HG03175 (cell line): ENCODE data around the gene LAIR2.
A peak's percentile ranks its signal among the peaks of the same experiment; 100 is the strongest.
"Not testable (repeated sequence)": the region's sequence is repeated elsewhere in the genome, so short reads cannot be mapped to it uniquely, and the experiment has no call there.

ENCODE experiments used
- ATAC-seq: cut with Tn5 transposase; IDR thresholded peaks from one replicate; pipeline ENCODE4 v1.9.1; 2021; ENCODE audit warnings: mild to moderate bottlenecking, moderate library complexity; ENCODE audit not compliant: unreplicated experiment

Gene LAIR2

DNA sequence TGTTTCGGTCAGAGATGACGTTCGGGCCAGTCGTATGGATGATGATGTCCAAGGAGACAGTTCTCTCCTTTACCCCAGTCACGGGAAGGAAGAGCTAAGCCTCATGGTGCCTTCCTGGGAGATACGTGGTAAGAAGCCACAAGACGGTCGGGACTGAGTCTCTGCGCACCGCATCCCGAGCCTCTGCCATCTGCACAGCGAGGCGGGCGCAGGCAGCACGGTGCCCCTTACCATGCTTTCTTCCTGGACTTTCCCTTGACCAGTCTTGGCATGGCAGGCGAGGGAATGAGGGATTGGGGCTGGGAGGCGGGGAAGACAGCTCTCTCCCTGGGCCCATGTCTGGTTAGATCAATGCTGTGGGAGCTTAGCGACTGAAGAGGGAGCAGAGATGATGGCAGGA, 10.1 kb upstream of the LAIR2 start:
- ATAC-seq: no peak

GRCh38 chr19:54493056-54493455, 9.6 kb upstream of the LAIR2 start:
- not testable (repeated sequence) for ATAC-seq

GRCh38 chr19:54493967-54494585, 8.6 kb upstream of the LAIR2 start:
- ATAC-seq: no peak

GRCh38 chr19:54495284-54495683, 7.3 kb upstream of the LAIR2 start:
- ATAC-seq: not testable (repeated sequence)

DNA sequence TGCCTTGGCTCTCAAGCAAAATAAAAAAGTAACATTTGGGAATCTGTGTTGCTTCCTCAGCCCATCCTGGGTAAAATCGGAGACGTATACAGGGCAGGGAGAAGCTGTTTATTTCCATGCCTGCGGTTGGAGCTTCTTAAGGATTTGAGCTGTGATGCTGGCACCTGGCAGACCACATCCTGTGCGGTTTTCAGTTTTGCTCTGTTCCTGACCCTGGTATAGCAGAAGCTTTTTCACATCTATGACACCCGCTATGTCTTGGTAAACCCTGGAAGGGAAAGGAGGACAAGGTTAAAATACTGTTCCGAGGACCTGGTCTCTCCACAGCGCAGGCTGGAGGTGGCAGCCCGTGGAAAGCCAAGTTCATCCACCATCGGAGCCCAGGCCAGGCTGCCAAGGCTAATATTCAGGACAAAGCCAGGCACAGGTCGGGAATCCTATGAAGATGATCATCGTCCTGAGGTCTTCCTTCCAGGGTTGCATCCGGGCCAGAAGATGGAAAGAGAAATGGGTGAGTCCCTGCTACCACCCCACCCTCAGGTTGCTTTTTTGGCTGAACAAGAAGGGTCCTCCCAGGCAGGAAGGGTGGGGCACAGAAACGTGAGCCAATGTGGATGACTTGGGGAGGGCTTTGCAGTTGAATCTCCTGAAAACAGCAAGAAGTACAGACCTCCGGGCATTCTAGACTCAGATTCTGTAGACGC, 4.7 kb upstream of the LAIR2 start:
- not testable (repeated sequence) for ATAC-seq

GRCh38 chr19:54498451-54498772, 4.2 kb upstream of the LAIR2 start:
- not testable (repeated sequence) for ATAC-seq

- not testable (repeated sequence) for ATAC-seq
Observed at GRCh38 chr19:54505542-54505941, 2.9 kb downstream of the LAIR2 start.

- ATAC-seq: no peak
Observed at GRCh38 chr19:54506079-54506478, 3.4 kb downstream of the LAIR2 start.

DNA sequence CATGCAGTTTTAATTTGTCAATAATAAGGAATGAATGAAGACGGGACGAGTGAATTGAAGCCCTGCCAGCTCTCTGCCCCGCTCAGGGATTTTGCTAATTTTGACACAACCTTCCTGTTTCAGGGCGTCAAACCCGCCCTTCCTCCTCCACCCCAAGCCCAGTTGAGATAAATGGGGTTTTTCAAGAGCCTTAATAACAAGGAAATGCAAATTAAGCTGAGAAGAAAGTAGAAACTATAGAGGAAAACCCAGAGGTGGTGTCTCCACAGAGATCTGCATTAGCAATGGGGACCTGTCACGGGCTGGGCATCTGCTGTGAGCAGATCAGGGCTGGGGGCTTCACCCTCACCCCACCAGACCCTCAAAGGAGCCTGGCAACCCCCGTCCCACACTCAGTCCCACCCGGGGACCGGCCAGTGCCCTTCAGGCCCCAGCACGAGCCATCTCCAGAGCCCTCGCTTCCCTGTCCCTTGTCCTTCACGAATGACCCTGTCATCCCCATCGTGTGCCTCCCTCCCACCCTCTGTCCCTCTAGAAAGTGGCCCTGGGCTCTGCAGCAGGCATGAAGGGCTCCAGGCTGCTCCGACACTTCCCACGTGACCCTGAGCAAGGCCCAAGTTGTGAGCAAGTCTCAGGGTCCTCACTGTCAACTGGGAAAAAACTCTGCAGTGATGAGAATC, 4.5 kb downstream of the LAIR2 start:
- not testable (repeated sequence) for ATAC-seq

GRCh38 chr19:54507824-54508223, 5.2 kb downstream of the LAIR2 start:
- no peak for ATAC-seq

DNA sequence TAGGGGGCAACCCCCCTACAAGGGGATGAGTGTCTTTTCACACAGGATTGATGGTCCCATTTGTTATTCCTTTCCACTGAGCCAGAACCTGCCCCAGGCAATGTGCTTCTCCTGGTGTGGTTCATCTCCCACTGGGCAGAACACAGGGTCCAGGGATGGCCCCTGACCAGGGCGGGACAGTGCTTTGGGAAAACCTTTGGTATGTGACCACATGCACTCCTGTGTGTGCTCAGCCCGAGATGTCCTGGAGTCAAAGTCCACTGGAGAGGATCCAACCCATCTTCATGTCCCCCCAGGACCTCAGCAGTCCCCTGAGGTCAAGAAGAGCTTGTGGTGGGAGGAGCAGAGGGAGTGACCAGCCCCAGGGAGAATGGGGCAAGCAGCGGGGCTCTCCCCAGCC, 5.9 kb downstream of the LAIR2 start:
- not testable (repeated sequence) for ATAC-seq

GRCh38 chr19:54509200-54509940, 6.7 kb downstream of the LAIR2 start:
- not testable (repeated sequence) for ATAC-seq

DNA sequence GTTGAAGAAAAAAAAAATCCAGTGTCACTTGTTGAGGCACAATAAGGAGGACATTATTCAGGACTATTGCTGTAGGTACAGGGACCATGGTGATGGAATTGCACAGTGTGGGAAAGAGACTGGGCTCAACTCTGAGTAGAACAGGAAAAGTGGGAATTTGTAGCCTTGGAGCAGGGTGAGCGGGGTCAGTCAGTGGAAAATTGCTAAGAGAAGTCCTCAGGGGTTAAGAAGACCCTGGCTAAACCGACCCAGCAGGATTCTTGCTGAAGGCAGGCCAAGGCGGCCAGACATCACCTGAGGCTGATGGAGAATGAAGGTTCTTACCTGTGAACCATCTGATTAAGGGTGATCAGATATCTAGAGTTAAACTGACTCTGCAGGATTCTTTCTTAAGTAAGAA, 12.5 kb downstream of the LAIR2 start:
- ATAC-seq: no peak

DNA sequence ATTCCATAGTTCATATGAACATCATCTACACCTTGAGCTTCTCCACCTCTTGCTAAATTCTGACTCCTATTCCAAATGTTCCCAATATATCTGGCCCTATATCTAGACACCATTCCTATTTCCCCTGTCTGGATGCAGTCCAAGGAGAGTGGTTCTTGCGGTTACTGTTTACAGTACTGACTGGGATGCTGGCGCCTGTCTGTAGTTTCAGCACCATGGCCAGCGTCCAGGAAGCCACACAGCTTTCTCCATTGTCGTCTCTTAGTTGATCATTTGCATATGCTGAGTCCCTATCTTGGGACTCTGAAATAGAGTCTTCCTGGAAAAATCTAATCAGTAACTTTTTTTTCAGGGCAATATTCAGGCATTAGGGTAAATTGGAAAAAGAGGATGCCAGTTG, 14.9 kb downstream of the LAIR2 start:
- peak; percentile 33 for ATAC-seq

DNA sequence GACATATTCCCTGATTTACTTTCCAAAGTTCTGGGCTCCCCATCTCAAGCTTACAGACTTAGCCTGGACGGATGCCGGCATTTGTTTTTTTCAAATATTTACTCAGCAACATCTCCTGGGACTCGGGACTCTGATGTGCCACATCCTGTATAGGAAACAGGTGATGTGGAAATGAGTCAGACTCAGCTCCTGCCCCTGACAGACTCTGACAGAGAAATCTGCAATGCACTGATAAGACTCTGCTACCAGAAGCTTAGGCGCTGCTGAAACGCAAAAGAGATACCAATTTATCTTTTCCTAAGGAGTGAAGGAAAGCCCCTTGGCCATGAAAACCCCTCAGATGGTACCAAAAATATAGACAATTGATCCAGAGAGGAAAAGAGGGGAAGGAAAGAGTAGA, 16.2 kb downstream of the LAIR2 start:
- peak; percentile 52 for ATAC-seq

- ATAC-seq: no peak
Observed at GRCh38 chr19:54521022-54521859, 18.6 kb downstream of the LAIR2 start.

- no peak for ATAC-seq
Observed at GRCh38 chr19:54521860-54522513, 19.4 kb downstream of the LAIR2 start.

DNA sequence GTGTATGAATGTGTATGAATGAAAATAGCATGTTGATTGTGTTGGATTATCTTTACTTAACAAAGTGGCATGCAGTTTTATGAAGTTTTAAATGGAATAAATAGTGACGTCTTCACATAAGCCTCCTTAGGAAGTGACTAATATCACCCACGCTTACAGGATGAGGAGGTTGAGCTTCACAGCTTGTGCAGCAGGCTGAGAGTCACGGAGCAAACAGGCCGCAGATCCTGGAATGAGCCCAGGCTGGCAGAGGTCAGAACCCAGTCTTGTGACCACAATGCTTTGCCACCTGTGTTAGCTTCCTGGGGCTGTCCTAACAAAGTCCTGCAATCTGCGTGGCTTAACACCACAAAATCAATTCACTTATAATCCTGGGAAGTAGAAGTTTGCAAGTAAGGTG, 20.8 kb downstream of the LAIR2 start:
- no peak for ATAC-seq

DNA sequence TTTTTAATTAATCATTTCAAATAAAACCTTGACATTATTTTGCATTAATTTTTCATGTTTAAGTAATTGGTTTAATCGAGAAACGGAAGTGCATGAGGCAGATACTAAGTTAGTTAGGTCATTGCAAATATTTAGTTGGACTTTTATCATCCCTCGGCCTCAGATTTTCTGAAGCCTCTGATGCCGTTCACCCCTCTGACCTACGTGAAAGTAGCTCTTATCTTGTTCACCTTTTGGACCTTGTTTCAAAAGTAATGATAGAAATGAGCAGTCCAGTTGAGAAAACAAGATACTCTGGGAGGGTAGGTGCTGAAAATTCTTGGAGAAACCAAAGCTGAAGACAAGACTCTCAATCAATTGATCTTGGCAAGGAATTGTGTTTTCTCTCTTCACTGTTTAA, 23.0 kb downstream of the LAIR2 start:
- ATAC-seq: no peak

- ATAC-seq: no peak
Observed at GRCh38 chr19:54526972-54527371, 24.3 kb downstream of the LAIR2 start.
